ENCODE results near the gene TNRC6B.

GRCh38 chr22:40176921-40177737 is 596 bp upstream of the TNRC6B start:
- TF ChIP-seq CTCF (IDR thresholded peaks at IDR 0.05) (no peak), POLR2A (IDR thresholded peaks at IDR 0.05) (no peak), POLR2AphosphoS5 (IDR thresholded peaks at IDR 0.05) (no peak)

All from breast epithelium (tissue), 3 donors.